Activated T-helper 1 cell treated with anti-CD3 and anti-CD28 coated beads, Interleukin-12 subunit alpha, Interleukin-12 subunit beta, Interleukin-2, Interleukin-4 antibody, amounts not matched to agents 30 ng/mL and 10 ng/mL and 1 ng/mL, durations not matched to agents 14 hours and 24 hours and 36 hours (primary cell): ENCODE data around the gene ATP13A2. TPM values are rescaled to one million over a fixed set of nuclear protein-coding genes. Genes with fewer than 3 reads are reported as not detected.

Experiments used
- DNase-seq: peaks from one replicate; pipeline ENCODE4 v3.0.0; 2021; ENCODE audit warnings: low spot score
- H3K27ac Mint-ChIP-seq: one replicate; pipeline ENCODE4 v1.8.0; 2021; ENCODE audit warnings: mild to moderate bottlenecking, mixed read lengths
- H3K27me3 Mint-ChIP-seq: one replicate; pipeline ENCODE4 v1.8.0; 2022; ENCODE audit warnings: mild to moderate bottlenecking, moderate library complexity, mixed read lengths; ENCODE audit not compliant: insufficient read depth
- H3K36me3 Mint-ChIP-seq: one replicate; pipeline ENCODE4 v1.8.0; 2021; ENCODE audit warnings: low read depth, mixed read lengths
- H3K4me1 Mint-ChIP-seq: one replicate; pipeline ENCODE4 v1.8.0; 2021; ENCODE audit warnings: low read depth, mixed read lengths
- H3K4me3 Mint-ChIP-seq: one replicate; pipeline ENCODE4 v1.8.0; 2021; ENCODE audit warnings: mild to moderate bottlenecking, moderate library complexity, mixed read lengths
- H3K9me3 Mint-ChIP-seq: one replicate; pipeline ENCODE4 v1.8.0; 2021; ENCODE audit warnings: mixed read lengths
- intact Hi-C: fragments of 100-400 bp; cut with micrococcal nuclease; formaldehyde crosslinking; loops from one replicate; pipeline ENCODE4 v1.15.1; 2024
- total RNA-seq: library from RNA; stranded (reverse); gene quantifications from 2 replicates; pipeline ENCODE4 v1.2.3, GENCODE V29; 2022

ATP13A2 gene
- total RNA-seq, 1 donor from 2014 or later = 48.3 TPM

DNA sequence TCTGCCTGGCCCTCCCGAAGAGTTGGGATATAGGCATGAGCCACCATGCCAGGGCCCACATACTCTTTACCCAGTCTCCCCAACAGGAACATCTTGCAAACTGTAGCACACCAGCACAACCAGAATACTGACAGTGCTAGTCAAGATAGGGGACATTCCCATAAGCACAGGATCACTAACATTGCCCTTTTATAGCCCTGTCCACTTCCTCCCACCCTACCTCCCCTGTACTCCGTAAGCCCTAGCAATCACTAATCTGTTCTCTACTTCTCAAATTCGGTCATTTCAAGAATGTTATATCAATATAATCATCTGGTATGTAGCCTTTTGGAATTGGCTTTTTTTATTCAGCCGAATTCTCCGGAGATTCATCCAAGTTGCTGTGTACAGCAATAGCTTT lies 36.2 kb upstream of the ATP13A2 start:
- peaks cover 35% of the 10 kb centered on the region for H3K4me1 Mint-ChIP-seq
- no peak overlapping the region for H3K4me3 Mint-ChIP-seq
- H3K36me3 Mint-ChIP-seq = peaks cover 23% of the 10 kb centered on the region
- H3K9me3 Mint-ChIP-seq = no peaks in the 10 kb centered on the region
- no peak overlapping the region for H3K27ac Mint-ChIP-seq
- DNase-seq = no peak
- intact Hi-C loops = no loop called here
- H3K27me3 Mint-ChIP-seq = no peaks in the 10 kb centered on the region

DNA sequence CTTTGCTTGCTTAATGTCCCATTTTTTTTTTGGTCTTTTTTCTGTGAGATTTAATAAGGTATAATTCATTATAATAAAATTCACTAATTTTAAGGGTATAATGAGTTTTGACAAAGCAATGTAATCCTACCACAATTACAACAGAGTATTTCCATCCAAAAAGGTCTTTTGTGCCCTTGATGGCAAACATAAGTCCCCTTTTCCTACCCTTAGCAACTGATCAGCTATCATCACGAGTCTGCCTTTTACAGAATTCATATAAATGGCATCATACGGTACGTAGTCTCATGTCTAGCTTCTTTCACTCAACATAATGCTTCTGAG lies 34.6 kb upstream of the ATP13A2 start:
- Mint-ChIP-seq H3K4me1 (peaks cover 23% of the 10 kb centered on the region), H3K27ac (peak overlapping the region; percentile 31), H3K27me3 (no peaks in the 10 kb centered on the region), H3K36me3 (peaks cover 21% of the 10 kb centered on the region), H3K9me3 (no peaks in the 10 kb centered on the region), H3K4me3 (no peak overlapping the region)
- intact Hi-C loops = loop anchor here (1.0 kb wide), 1 partner anchor 95 kb away; no protein-coding TSS in a partner anchor
- no peak for DNase-seq

DNA sequence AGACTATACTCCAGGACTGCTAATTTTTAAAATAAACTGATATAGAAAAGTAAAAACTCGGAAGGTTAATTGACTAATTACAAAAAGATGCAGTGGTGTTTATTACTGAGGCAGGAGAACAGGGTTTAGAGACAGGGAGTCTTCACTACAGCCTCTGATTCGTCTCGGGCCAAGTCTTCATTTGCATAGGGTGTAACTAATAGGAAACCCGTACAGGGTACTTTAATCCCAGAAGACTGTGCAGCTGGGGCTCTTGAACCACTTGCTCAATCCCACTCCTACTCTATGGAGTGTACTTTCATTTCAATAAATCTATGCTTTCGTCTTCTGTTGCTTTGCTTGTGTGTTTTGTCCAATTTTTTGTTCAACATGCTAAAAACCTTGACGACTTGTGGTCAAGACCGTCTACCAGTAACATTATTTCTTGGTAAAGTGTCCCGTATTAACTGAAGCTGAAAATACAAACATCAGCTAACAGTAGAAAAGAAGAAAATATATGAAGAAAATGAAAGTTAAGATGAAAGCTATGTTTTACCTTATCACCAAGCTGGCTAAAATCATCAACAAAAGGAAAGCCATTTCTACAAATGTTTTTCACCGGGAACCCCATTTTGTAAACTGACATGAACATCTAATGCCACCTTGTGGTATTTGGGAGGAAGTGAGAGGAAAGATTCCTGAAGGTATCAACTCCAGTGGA lies 34.1 kb upstream of the ATP13A2 start:
- Mint-ChIP-seq H3K9me3 (no peaks in the 10 kb centered on the region), H3K27me3 (no peaks in the 10 kb centered on the region), H3K4me3 (no peak overlapping the region), H3K36me3 (peaks cover 17% of the 10 kb centered on the region), H3K4me1 (peaks cover 18% of the 10 kb centered on the region), H3K27ac (peak overlapping the region; percentile 31)
- DNase-seq = no peak
- intact Hi-C loops = loop anchor here (1.0 kb wide), 1 partner anchor 94 kb away; no protein-coding TSS in a partner anchor

DNA sequence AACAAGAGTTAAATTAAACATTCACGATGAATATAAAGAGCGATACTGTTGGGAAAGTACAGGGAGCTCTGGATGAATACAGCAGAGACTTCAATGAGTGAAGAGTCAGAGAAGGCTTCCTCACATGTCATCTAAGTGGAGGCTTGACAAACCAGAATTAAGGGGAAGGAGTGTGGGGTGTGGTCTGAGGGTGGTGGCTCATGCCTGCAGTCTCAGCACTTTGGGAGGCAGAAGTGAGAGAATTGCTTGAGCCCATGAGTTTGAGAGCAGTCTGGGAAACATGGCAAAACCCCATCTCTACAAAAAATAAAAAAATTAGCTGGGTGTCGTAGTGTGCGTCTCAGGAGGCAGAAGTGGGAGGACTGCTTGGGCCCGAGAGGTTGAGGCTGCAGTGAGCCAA lies 33.4 kb upstream of the ATP13A2 start:
- intact Hi-C loops = no loop called here
- Mint-ChIP-seq H3K27ac (no peak overlapping the region), H3K36me3 (peaks cover 18% of the 10 kb centered on the region), H3K4me1 (peaks cover 16% of the 10 kb centered on the region), H3K9me3 (no peaks in the 10 kb centered on the region), H3K4me3 (no peak overlapping the region), H3K27me3 (no peaks in the 10 kb centered on the region)
- DNase-seq = no peak

DNA sequence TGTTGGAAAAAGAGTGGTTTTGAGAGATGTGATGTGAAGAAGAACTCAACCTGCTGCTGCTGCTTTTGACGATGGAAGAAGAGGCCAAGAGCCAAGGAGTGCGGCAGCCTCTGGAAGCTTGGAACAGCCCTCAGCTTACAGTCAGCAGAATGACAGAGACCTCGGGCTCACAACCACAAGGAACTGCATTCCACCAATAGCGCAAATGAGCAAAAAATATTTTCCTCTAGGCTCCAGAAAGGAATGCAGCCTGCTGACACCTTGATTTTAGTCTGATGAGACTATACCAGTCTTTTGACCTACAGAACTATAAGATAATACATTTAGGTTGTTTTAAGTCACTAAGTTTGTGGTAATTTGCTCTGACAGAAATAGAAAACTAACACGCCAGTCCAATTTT lies 31.9 kb upstream of the ATP13A2 start:
- Mint-ChIP-seq H3K9me3 (no peaks in the 10 kb centered on the region), H3K4me3 (no peak overlapping the region), H3K4me1 (peaks cover 16% of the 10 kb centered on the region), H3K27me3 (no peaks in the 10 kb centered on the region), H3K36me3 (peaks cover 22% of the 10 kb centered on the region), H3K27ac (no peak overlapping the region)
- intact Hi-C loops = no loop called here
- DNase-seq = no peak

DNA sequence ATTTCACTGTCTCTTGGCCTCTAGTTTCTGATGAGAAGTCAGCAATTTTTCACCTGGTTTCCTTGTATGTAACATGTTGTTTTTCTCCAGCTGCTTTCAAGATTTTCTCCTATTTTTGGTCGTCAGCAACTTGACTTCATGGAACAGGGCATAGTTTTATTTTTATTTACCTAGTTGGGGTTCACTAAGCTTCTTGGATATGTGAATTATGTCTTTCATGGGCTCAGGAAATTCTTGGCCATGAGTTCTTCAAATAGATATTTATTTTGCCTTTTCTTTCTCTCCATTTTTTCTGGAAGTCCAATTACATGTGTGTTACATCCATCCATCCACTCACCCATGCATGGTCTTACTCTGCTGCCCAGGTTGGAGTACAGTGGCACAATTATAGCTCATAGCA lies 28.4 kb upstream of the ATP13A2 start:
- DNase-seq = no peak
- H3K27me3 Mint-ChIP-seq = no peaks in the 10 kb centered on the region
- H3K4me3 Mint-ChIP-seq = no peak overlapping the region
- peaks cover 3% of the 10 kb centered on the region for H3K4me1 Mint-ChIP-seq
- H3K9me3 Mint-ChIP-seq = no peaks in the 10 kb centered on the region
- peaks cover 23% of the 10 kb centered on the region for H3K36me3 Mint-ChIP-seq
- no peak overlapping the region for H3K27ac Mint-ChIP-seq
- intact Hi-C loops = no loop called here

DNA sequence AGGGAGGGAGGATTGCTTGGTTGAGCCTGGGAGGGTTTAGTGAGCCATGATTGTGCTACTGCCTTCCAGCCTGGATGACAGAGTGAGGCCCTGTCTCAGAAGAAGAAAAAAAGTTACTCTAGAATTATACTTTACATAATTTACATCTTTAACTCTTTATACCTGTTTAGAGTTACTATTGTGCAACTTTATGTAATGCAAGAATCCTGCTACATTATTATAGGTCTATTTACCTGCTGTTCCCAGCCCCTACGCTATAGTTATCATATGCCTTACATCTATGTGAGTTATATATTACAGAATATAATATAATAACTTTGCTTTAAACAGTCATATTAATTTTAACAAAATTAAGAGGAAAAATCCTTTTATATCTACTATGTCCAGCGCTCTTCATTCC lies 27.8 kb upstream of the ATP13A2 start:
- no peaks in the 10 kb centered on the region for H3K4me1 Mint-ChIP-seq
- H3K27me3 Mint-ChIP-seq = no peaks in the 10 kb centered on the region
- no peaks in the 10 kb centered on the region for H3K9me3 Mint-ChIP-seq
- peaks cover 19% of the 10 kb centered on the region for H3K36me3 Mint-ChIP-seq
- DNase-seq = no peak
- H3K4me3 Mint-ChIP-seq = no peak overlapping the region
- intact Hi-C loops = no loop called here
- H3K27ac Mint-ChIP-seq = no peak overlapping the region

DNA sequence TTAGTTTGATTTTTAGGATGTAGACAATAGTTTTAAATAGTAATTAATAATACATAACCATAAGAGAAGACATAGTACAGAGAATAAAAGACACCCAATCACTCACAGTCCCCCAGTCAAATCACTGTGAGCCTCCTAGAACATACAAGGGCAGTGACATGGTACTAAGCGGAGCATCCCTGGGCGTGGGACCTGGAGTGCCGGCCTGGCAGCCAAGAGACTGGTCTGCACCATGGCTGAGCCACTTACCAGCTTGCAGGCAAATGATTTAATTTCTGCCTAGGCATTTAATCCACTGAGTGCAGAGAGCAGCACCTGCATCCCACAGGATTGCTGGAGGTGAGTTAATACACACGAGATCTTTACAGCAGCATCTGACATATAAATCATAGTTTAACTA lies 21.8 kb upstream of the ATP13A2 start:
- no peak overlapping the region for H3K27ac Mint-ChIP-seq
- no peak overlapping the region for H3K4me3 Mint-ChIP-seq
- DNase-seq = no peak
- peaks cover 12% of the 10 kb centered on the region for H3K36me3 Mint-ChIP-seq
- H3K9me3 Mint-ChIP-seq = no peaks in the 10 kb centered on the region
- H3K4me1 Mint-ChIP-seq = no peaks in the 10 kb centered on the region
- H3K27me3 Mint-ChIP-seq = no peaks in the 10 kb centered on the region
- intact Hi-C loops = no loop called here

DNA sequence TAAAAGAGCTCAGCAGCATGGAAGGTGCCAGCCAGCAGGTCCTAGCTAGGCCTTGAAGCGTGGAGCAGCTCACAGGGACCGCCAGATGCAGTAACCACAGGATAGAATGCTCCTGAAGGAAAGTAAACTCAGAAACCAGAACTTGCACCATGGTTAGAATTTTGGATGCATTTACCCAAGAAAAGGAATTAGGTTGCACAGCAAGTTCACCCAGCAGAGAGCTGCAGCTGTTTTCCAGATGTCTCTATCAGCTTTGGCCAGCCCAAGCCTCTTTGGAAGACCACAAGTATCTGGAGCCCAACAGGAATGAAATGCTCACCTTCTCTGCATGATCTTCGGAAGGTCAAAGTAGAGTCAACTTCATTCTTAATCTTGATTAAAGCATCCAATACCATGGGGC lies 21.0 kb upstream of the ATP13A2 start:
- DNase-seq = no peak
- Mint-ChIP-seq H3K27me3 (no peaks in the 10 kb centered on the region), H3K9me3 (no peaks in the 10 kb centered on the region), H3K27ac (no peak overlapping the region), H3K4me1 (no peaks in the 10 kb centered on the region), H3K36me3 (peaks cover 15% of the 10 kb centered on the region), H3K4me3 (no peak overlapping the region)
- intact Hi-C loops = no loop called here

DNA sequence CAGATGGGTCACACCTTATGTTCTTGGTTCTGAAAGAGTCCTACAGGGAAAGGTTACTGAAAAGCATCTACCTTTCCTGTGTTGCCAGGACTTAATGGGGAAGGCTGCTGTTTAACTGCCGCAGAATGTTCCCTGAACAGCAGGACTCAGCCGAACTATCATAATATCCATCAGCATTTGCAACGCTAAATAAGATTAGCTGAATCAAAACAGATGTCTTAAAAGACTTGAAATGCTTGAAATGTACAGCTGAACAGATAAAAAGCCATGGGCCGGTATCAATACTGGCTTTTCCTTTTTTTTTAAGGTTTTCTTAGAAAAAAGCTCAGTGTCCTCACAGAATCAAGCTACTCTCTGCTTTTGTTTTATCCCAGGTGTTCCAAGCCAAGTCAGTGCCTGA lies 19.7 kb upstream of the ATP13A2 start:
- H3K9me3 Mint-ChIP-seq = no peaks in the 10 kb centered on the region
- peaks cover 25% of the 10 kb centered on the region for H3K36me3 Mint-ChIP-seq
- intact Hi-C loops = no loop called here
- no peaks in the 10 kb centered on the region for H3K27me3 Mint-ChIP-seq
- H3K27ac Mint-ChIP-seq = no peak overlapping the region
- no peaks in the 10 kb centered on the region for H3K4me1 Mint-ChIP-seq
- DNase-seq = no peak
- no peak overlapping the region for H3K4me3 Mint-ChIP-seq

DNA sequence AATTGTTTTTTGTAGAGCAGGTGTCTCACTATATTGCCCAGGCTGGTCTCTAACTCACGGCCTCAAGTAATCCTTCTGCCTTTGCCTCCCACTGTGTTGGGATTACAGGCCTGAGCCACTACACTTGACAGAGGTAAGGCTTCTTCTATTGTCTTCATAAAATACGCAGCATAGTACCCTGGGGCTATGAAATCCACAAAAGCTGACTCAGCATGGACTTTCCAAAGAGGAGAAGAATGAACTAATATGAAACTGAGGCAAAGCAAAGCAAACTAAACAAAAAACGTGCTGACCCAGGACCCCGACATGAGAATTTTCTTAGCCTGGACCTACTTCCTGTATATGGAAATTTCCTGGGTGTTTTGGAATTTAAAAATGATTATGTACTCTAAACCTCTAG lies 18.5 kb upstream of the ATP13A2 start:
- H3K4me3 Mint-ChIP-seq = no peak overlapping the region
- DNase-seq = no peak
- H3K36me3 Mint-ChIP-seq = peaks cover 25% of the 10 kb centered on the region
- no peaks in the 10 kb centered on the region for H3K4me1 Mint-ChIP-seq
- no peak overlapping the region for H3K27ac Mint-ChIP-seq
- intact Hi-C loops = no loop called here
- H3K27me3 Mint-ChIP-seq = no peaks in the 10 kb centered on the region
- no peaks in the 10 kb centered on the region for H3K9me3 Mint-ChIP-seq

DNA sequence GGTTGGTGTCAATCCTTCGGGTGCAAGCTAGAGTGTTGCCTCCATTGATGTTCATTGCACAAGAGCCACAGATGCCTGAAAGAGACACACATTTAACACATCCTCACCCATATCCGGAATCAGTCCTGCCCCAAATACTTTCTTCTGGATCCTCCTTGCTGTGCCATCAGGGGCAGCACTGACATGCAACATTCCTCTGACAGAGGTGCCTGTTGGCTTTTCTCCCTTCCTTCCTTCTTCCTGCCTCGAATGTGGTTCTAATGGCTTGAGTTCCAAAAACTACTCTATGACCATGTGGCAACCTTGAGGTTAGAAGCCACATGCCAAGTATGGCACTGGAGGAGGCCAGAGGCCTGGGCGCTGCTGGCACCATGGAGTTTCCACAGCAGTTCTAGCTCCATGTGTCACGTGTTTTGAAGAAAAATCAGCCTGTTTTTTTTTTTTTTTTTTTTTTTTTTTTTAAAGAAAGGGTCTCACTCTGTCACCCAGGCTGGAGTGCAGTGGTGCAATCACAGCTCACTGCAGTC lies 17.0 kb upstream of the ATP13A2 start:
- Mint-ChIP-seq H3K4me1 (no peaks in the 10 kb centered on the region), H3K27me3 (no peaks in the 10 kb centered on the region), H3K27ac (no peak overlapping the region), H3K36me3 (peaks cover 33% of the 10 kb centered on the region), H3K9me3 (no peaks in the 10 kb centered on the region), H3K4me3 (no peak overlapping the region)
- DNase-seq = no peak
- intact Hi-C loops = no loop called here

DNA sequence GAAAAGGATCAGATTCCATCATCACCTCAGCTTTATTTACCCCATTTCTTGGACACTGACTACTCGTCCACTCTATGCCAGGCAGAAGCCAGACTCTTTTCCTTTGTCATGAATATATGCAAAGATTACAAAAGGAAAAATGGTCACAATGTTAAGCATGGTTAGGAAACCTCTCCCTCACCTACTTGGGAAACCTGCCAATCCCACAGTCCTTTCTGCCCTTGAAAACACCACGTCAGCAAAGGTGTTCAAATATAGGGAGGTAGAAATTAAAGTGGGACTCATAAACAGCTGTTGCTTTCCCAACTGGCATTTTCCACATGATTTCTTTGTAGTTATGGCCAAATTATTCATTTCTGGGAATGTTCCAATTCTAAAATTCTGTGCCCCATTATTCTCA lies 16.2 kb upstream of the ATP13A2 start:
- Mint-ChIP-seq H3K27ac (no peak overlapping the region), H3K27me3 (no peaks in the 10 kb centered on the region), H3K36me3 (peaks cover 33% of the 10 kb centered on the region), H3K4me1 (peaks cover 5% of the 10 kb centered on the region), H3K9me3 (no peaks in the 10 kb centered on the region), H3K4me3 (no peak overlapping the region)
- DNase-seq = no peak
- intact Hi-C loops = no loop called here

DNA sequence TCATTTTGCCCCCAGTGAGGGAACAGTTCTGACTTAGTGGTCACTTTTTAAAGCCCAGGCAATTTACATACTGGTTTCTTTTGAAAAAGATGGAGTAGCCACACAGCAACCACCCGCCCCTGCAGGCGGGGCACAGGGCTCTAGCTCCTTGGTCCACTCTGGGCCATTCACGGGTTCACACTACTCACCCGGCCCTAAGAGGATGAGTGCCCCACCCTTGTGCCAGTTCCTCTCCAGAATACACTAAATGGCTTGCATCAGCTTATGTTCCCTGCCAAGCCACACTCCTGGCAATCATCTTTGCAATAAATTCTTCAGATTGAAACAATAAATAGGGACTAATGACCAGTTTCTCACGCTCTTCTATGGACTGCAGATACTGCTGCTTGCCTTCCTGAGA lies 15.7 kb upstream of the ATP13A2 start:
- intact Hi-C loops = no loop called here
- Mint-ChIP-seq H3K4me3 (no peak overlapping the region), H3K36me3 (peaks cover 33% of the 10 kb centered on the region), H3K27me3 (no peaks in the 10 kb centered on the region), H3K27ac (no peak overlapping the region), H3K9me3 (no peaks in the 10 kb centered on the region), H3K4me1 (peaks cover 8% of the 10 kb centered on the region)
- DNase-seq = no peak
